GM12878 (cell line): ENCODE measurements around the gene NR2C2AP. TPM values are rescaled to one million over a fixed set of nuclear protein-coding genes. Genes with fewer than 3 reads are reported as not detected.

Experiments used
- CHD2 ChIP-seq: IDR thresholded peaks from 2 replicates; pipeline ENCODE4 v1.6.1; 2011; ENCODE audit warnings: low read depth, low read length, improper control_type of control experiment, borderline replicate concordance
- CREB1 ChIP-seq: IDR thresholded peaks from 2 replicates; pipeline ENCODE4 v1.6.1; 2012; ENCODE audit warnings: low read depth, mild to moderate bottlenecking, inconsistent platforms
- DPF2 ChIP-seq: fragments of 450-650 bp; IDR thresholded peaks from 2 replicates; pipeline ENCODE4 v1.6.1; 2017; ENCODE audit warnings: mild to moderate bottlenecking
- FOS ChIP-seq: IDR thresholded peaks from 3 replicates; pipeline ENCODE4 v1.6.1; 2011; ENCODE audit warnings: borderline replicate concordance; ENCODE audit not compliant: insufficient read length; ENCODE audit errors: extremely low read depth
- GABPA ChIP-seq: IDR thresholded peaks from 2 replicates; pipeline ENCODE4 v1.6.1; 2014; ENCODE audit warnings: antibody characterized with exemption, low read depth, mild to moderate bottlenecking, inconsistent platforms
- HCFC1 ChIP-seq: fragments of 150-350 bp; IDR thresholded peaks from 2 replicates; pipeline ENCODE4 v1.6.1; 2014; ENCODE audit warnings: low read length
- MEF2B ChIP-seq: fragments of 450-650 bp; IDR thresholded peaks from 2 replicates; pipeline ENCODE4 v1.6.1; 2018; ENCODE audit warnings: mild to moderate bottlenecking, moderate library complexity; ENCODE audit not compliant: partially characterized antibody, poor library complexity, severe bottlenecking
- NFYB ChIP-seq: IDR thresholded peaks from 2 replicates; pipeline ENCODE4 v1.6.1; 2011; ENCODE audit warnings: low read depth, mild to moderate bottlenecking, low read length, improper control_type of control experiment, moderate library complexity; ENCODE audit not compliant: insufficient read depth
- NRF1 ChIP-seq: conservative IDR thresholded peaks from 2 replicates; pipeline ENCODE4 v1.6.1; 2011; ENCODE audit warnings: mild to moderate bottlenecking, low read depth, low read length, improper control_type of control experiment
- RB1 ChIP-seq: fragments of 450-650 bp; formaldehyde crosslinking; IDR thresholded peaks from 2 replicates; pipeline ENCODE4 v1.6.1; 2017; ENCODE audit warnings: mild to moderate bottlenecking, borderline replicate concordance
- RUNX3 ChIP-seq: IDR thresholded peaks from 2 replicates; pipeline ENCODE4 v1.6.1; 2012; ENCODE audit warnings: low read length, inconsistent platforms
- SP1 ChIP-seq: IDR thresholded peaks from one replicate; pipeline ENCODE4 v1.6.1; 2011; ENCODE audit warnings: low read depth, low read length
- SRF ChIP-seq, 2 experiments: IDR thresholded peaks; 2 replicates each; pipeline ENCODE4 v1.6.1; 2011; ENCODE audit warnings: low read depth in 2 of 2, low read length in 2 of 2, mild to moderate bottlenecking in 1 of 2, moderate library complexity in 1 of 2
- ZNF207 ChIP-seq: fragments of 450-650 bp; IDR thresholded peaks from 2 replicates; pipeline ENCODE4 v1.6.1; 2014; ENCODE audit warnings: antibody characterized with exemption, mild to moderate bottlenecking, borderline replicate concordance
- ZNF24 ChIP-seq: fragments of 450-650 bp; IDR thresholded peaks from 2 replicates; pipeline ENCODE4 v1.6.1; 2017; ENCODE audit warnings: antibody characterized with exemption, mild to moderate bottlenecking
- ZSCAN29 ChIP-seq: fragments of 450-650 bp; IDR thresholded peaks from 2 replicates; pipeline ENCODE4 v1.6.1; 2017; ENCODE audit warnings: mild to moderate bottlenecking, moderate library complexity
- polyA plus RNA-seq, 11 experiments: library from polyadenylated mRNA; depleted of rRNA in 4 of 11; unstranded in 6 of 11; stranded (reverse) in 5 of 11; fragments of >200 nt; fragmentation: Nextera tagmentation in 4 of 11; fragmentation: Illumina TruSeq in 1 of 11; extraction: Ambion mirVana in 4 of 11; extraction: Trizol in 1 of 11; gene quantifications; 1 replicate in 1 of 11; 2 replicates in 10 of 11; pipeline versions ENCODE4 v1.2.1 to v1.2.3, GENCODE V29; 2011 to 2016; ENCODE audit warnings: inconsistent platforms in 2 of 11, missing spikeins in 2 of 11, low read depth in 1 of 11
- total RNA-seq, 4 experiments: library from RNA; depleted of rRNA in 3 of 4; stranded (reverse); fragments of >200 nt in 3 of 4; fragmentation: Illumina TruSeq in 1 of 4; extraction: Trizol in 1 of 4; gene quantifications; 2 replicates each; pipeline versions ENCODE4 v1.2.1 to v1.2.3, GENCODE V29; 2013 to 2021
- TF ChIP-seq, protein P1 (sequence below): fragments of 450-650 bp; IDR thresholded peaks from 2 replicates; pipeline ENCODE4 v1.6.1; 2017; ENCODE audit warnings: mild to moderate bottlenecking
- TF ChIP-seq, protein P2 (sequence below): IDR thresholded peaks from 2 replicates; pipeline ENCODE4 v1.6.1; 2011; ENCODE audit warnings: borderline replicate concordance, low read depth, mild to moderate bottlenecking, moderate library complexity, mixed read lengths, low read length; ENCODE audit not compliant: insufficient read depth; ENCODE audit errors: extremely low read length
- TF ChIP-seq, protein P3 (sequence below): fragments of 450-650 bp; IDR thresholded peaks from 2 replicates; pipeline ENCODE4 v1.6.1; 2014; ENCODE audit warnings: mild to moderate bottlenecking
- TF ChIP-seq, protein P4 (sequence below): fragments of 450-650 bp; IDR thresholded peaks from 2 replicates; pipeline ENCODE4 v1.6.1; 2018; ENCODE audit warnings: borderline replicate concordance, mild to moderate bottlenecking; ENCODE audit not compliant: partially characterized antibody

Gene NR2C2AP
- total and polyA plus RNA-seq, 10 of the 15 experiments (the other 5 are each of a cell fraction or from before 2014, with no cell fraction given), result 21.5 to 44.8 (median 28.1) TPM

DNA sequence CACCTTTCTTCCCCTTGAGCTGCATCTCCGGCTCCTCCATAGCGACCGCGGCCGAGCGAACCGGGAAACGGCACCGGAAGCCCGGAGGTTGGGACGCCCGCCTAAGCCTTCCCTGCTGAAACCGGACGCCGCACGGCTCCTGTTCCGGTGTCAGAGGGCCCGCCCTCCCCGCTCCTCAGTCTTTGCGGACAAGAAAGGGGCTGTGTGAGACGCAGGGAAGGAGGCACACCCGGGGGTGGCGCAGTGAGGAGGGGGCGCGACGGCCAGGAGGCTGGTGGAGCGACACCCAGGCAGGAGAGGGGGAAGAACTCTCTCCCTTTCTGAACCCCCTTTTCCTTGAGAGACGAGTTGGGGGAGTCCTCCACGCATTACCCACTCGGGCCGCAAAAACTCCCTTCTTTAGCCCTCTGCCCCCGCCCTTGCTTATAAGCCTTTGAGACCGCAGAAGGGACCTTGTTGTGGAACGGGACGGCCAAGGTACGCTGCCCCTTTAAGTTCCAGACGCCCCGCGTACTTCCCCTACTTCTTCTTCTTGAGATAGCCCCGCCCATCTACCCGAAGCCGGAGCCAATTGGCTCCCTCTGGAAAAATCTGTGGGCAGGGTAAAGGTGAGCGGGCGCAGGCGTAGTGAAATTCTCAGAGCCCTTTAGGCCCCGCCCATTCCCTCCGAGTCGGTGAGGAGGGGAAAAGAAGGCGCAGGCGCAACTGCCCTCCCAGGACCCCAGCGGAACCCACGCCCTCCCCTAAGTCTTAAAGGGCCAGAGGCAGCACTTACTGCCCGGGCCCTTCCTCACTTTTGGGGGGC, 10.9 kb downstream of the NR2C2AP start, which contains the start of the genes BORCS8 and RFXANK (continued):
- TF ChIP-seq, protein P1, sequence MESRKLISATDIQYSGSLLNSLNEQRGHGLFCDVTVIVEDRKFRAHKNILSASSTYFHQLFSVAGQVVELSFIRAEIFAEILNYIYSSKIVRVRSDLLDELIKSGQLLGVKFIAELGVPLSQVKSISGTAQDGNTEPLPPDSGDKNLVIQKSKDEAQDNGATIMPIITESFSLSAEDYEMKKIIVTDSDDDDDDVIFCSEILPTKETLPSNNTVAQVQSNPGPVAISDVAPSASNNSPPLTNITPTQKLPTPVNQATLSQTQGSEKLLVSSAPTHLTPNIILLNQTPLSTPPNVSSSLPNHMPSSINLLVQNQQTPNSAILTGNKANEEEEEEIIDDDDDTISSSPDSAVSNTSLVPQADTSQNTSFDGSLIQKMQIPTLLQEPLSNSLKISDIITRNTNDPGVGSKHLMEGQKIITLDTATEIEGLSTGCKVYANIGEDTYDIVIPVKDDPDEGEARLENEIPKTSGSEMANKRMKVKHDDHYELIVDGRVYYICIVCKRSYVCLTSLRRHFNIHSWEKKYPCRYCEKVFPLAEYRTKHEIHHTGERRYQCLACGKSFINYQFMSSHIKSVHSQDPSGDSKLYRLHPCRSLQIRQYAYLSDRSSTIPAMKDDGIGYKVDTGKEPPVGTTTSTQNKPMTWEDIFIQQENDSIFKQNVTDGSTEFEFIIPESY, result peak; percentile 52; the same call in 1 of the 2 replicates
- TF ChIP-seq, protein P2, sequence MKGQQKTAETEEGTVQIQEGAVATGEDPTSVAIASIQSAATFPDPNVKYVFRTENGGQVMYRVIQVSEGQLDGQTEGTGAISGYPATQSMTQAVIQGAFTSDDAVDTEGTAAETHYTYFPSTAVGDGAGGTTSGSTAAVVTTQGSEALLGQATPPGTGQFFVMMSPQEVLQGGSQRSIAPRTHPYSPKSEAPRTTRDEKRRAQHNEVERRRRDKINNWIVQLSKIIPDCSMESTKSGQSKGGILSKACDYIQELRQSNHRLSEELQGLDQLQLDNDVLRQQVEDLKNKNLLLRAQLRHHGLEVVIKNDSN, result no peak
- TF ChIP-seq ZSCAN29, result peak; percentile 66; the same call in 1 of the 2 replicates
- peak; percentile 99 for TF ChIP-seq GABPA
- TF ChIP-seq RUNX3, result peak; percentile 75
- TF ChIP-seq CREB1, result no peak; the same call in 1 of the 2 replicates
- peak; percentile 95 for TF ChIP-seq NRF1
- no peak for TF ChIP-seq MEF2B
- TF ChIP-seq CHD2, result peak; percentile 71; the same call in 1 of the 2 replicates
- TF ChIP-seq ZNF24, result no peak
- TF ChIP-seq DPF2, result peak; percentile 80
- TF ChIP-seq, protein P3, sequence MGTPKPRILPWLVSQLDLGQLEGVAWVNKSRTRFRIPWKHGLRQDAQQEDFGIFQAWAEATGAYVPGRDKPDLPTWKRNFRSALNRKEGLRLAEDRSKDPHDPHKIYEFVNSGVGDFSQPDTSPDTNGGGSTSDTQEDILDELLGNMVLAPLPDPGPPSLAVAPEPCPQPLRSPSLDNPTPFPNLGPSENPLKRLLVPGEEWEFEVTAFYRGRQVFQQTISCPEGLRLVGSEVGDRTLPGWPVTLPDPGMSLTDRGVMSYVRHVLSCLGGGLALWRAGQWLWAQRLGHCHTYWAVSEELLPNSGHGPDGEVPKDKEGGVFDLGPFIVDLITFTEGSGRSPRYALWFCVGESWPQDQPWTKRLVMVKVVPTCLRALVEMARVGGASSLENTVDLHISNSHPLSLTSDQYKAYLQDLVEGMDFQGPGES, result peak; percentile 35; the same call in 1 of the 2 replicates
- peak; percentile 87 for TF ChIP-seq SP1
- TF ChIP-seq HCFC1, result peak; percentile 87
- TF ChIP-seq RB1, result peak; percentile 93
- TF ChIP-seq, protein P4, sequence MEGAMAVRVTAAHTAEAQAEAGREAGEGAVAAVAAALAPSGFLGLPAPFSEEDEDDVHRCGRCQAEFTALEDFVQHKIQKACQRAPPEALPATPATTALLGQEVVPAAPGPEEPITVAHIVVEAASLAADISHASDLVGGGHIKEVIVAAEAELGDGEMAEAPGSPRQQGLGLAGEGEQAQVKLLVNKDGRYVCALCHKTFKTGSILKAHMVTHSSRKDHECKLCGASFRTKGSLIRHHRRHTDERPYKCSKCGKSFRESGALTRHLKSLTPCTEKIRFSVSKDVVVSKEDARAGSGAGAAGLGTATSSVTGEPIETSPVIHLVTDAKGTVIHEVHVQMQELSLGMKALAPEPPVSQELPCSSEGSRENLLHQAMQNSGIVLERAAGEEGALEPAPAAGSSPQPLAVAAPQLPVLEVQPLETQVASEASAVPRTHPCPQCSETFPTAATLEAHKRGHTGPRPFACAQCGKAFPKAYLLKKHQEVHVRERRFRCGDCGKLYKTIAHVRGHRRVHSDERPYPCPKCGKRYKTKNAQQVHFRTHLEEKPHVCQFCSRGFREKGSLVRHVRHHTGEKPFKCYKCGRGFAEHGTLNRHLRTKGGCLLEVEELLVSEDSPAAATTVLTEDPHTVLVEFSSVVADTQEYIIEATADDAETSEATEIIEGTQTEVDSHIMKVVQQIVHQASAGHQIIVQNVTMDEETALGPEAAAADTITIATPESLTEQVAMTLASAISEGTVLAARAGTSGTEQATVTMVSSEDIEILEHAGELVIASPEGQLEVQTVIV, result peak; percentile 79
- peak in 1 of 2 experiments; percentile 86; a peak in 3 of 4 replicates for TF ChIP-seq SRF (IDR thresholded peaks at IDR 0.05; ENCODE audit: low read depth in 2 of 2, low read length in 2 of 2)
- TF ChIP-seq NFYB, result peak; percentile 89
- peak; percentile 99 for TF ChIP-seq ZNF207
- TF ChIP-seq FOS, result no peak
